H1 (cell line): ENCODE results near the gene HMHB1. TPM values are rescaled to one million over a fixed set of nuclear protein-coding genes. Genes with fewer than 3 reads are reported as not detected.

Experiments used
- CTCF ChIA-PET: fragments of 300-600 bp; sonication (Branson Sonifier 250); formaldehyde crosslinking; loops from one replicate; lab custom pipeline; 2021; ENCODE audit not compliant: partially characterized antibody; lab: Charles Lee
- POLR2A ChIA-PET: fragments of 300-600 bp; sonication (Branson Sonifier 250); formaldehyde crosslinking; loops from one replicate; lab custom pipeline; 2021; ENCODE audit warnings: inconsistent platforms; ENCODE audit not compliant: partially characterized antibody; lab: Charles Lee
- DNase-seq, 2 experiments: peaks; one replicate each; pipeline versions ENCODE4 v3.0.0 to v3.0.0-alpha.2; 2010 to 2022; ENCODE audit warnings: low spot score in 2 of 2, low read depth in 1 of 2, mixed read lengths in 1 of 2
- FAIRE-seq: peaks from 2 replicates; lab custom pipeline; 2011; peaks lifted over from hg19 to GRCh38; lab: Jason Lieb, UNC
- H2AFZ ChIP-seq: 2 replicates; pipeline ENCODE4 v1.8.1; 2012; ENCODE audit warnings: low read length, inconsistent platforms
- H2AK5ac ChIP-seq: 2 replicates; pipeline ENCODE4 v1.6.1; 2013; ENCODE audit warnings: low read depth, low read length
- H2BK120ac ChIP-seq: replicated peaks from 2 replicates; pipeline ENCODE3; 2013; ENCODE audit warnings: low read depth, low read length, inconsistent platforms
- H2BK12ac ChIP-seq: 2 replicates; pipeline ENCODE4 v1.6.1; 2013; ENCODE audit warnings: low read depth, low read length
- H2BK15ac ChIP-seq: 2 replicates; pipeline ENCODE4 v1.6.1; 2013; ENCODE audit warnings: low read length
- H2BK20ac ChIP-seq: 2 replicates; pipeline ENCODE4 v1.6.1; 2013; ENCODE audit warnings: low read length
- H2BK5ac ChIP-seq: 2 replicates; pipeline ENCODE4 v1.6.1; 2013; ENCODE audit warnings: low read depth, low read length
- H3K14ac ChIP-seq: 2 replicates; pipeline ENCODE4 v1.6.1; 2013; ENCODE audit warnings: inconsistent platforms; ENCODE audit not compliant: insufficient read length
- H3K18ac ChIP-seq: 2 replicates; pipeline ENCODE4 v1.6.1; 2013; ENCODE audit warnings: low read length; ENCODE audit errors: extremely low read depth
- H3K23ac ChIP-seq: 2 replicates; pipeline ENCODE4 v1.6.1; 2013; ENCODE audit warnings: inconsistent platforms; ENCODE audit not compliant: insufficient read length
- H3K23me2 ChIP-seq: 2 replicates; pipeline ENCODE4 v1.6.1; 2013; ENCODE audit warnings: low read depth, low read length
- H3K27ac ChIP-seq: 2 replicates; pipeline ENCODE4 v1.6.1; 2011; ENCODE audit warnings: low read depth, low read length, inconsistent platforms
- H3K27me3 ChIP-seq, 4 experiments: replicated peaks in 1 of 4; 1 replicate in 1 of 4; 2 replicates in 3 of 4; pipeline versions ENCODE4 v1.6.1 to v1.8.1; 2011 to 2013; ENCODE audit warnings: low read length in 3 of 4, mild to moderate bottlenecking in 3 of 4, inconsistent platforms in 2 of 4, mixed read lengths in 2 of 4, moderate library complexity in 1 of 4; ENCODE audit not compliant: control insufficient read depth in 3 of 4, insufficient read depth in 3 of 4; ENCODE audit errors: extremely low read depth in 1 of 4
- H3K36me3 ChIP-seq, 4 experiments: 2 replicates each; pipeline versions ENCODE4 v1.6.1 to v1.8.1; 2011 to 2013; ENCODE audit warnings: mild to moderate bottlenecking in 4 of 4, low read length in 3 of 4, moderate library complexity in 2 of 4, control low read depth in 1 of 4, inconsistent platforms in 1 of 4; ENCODE audit not compliant: insufficient read depth in 4 of 4, control insufficient read depth in 2 of 4
- H3K4ac ChIP-seq: replicated peaks from 2 replicates; pipeline ENCODE3; 2013; ENCODE audit warnings: low read length, low read depth, mixed read lengths, inconsistent platforms; ENCODE audit not compliant: insufficient read length
- H3K4me1 ChIP-seq, 4 experiments: replicated peaks in 1 of 4; 1 replicate in 1 of 4; 2 replicates in 3 of 4; pipeline versions ENCODE4 v1.6.1 to v1.8.1; 2011 to 2013; ENCODE audit warnings: low read length in 3 of 4, inconsistent platforms in 2 of 4, mixed read lengths in 1 of 4; ENCODE audit not compliant: insufficient read depth in 4 of 4, control insufficient read depth in 3 of 4
- H3K4me2 ChIP-seq, 2 experiments: 2 replicates each; pipeline versions ENCODE4 v1.6.1 to v1.8.1; 2011 to 2013; ENCODE audit warnings: low read depth in 2 of 2, low read length in 2 of 2, control low read depth in 1 of 2, inconsistent platforms in 1 of 2, mild to moderate bottlenecking in 1 of 2; ENCODE audit not compliant: insufficient read depth in 1 of 2
- H3K4me3 ChIP-seq, 4 experiments: fragments of 200-600, 300-600 bp in 1 of 4; sonication (generic), shearing (Covaris generic), sonication (Bioruptor Twin) in 1 of 4; 2 replicates each; pipeline versions ENCODE4 v1.5.1 to v1.8.1; 2011 to 2016; ENCODE audit warnings: low read length in 4 of 4, low read depth in 3 of 4, control low read depth in 2 of 4, inconsistent platforms in 2 of 4, mild to moderate bottlenecking in 2 of 4, mixed read lengths in 1 of 4, moderate library complexity in 1 of 4; ENCODE audit not compliant: insufficient read depth in 2 of 4; ENCODE audit errors: extremely low read depth in 1 of 4
- H3K56ac ChIP-seq: replicated peaks from 2 replicates; pipeline ENCODE3; 2013; ENCODE audit warnings: low read depth, mild to moderate bottlenecking, mixed read lengths, low read length, inconsistent platforms; ENCODE audit not compliant: insufficient read length
- H3K79me1 ChIP-seq: 2 replicates; pipeline ENCODE4 v1.6.1; 2013; ENCODE audit warnings: low read depth, low read length, control low read depth
- H3K79me2 ChIP-seq, 2 experiments: 2 replicates each; pipeline versions ENCODE4 v1.6.1 to v1.8.1; 2012 to 2013; ENCODE audit warnings: low read length in 2 of 2, mild to moderate bottlenecking in 2 of 2, inconsistent platforms in 1 of 2; ENCODE audit not compliant: insufficient read depth in 2 of 2, control insufficient read depth in 1 of 2
- H3K9ac ChIP-seq, 4 experiments: replicated peaks in 1 of 4; 1 replicate in 1 of 4; 2 replicates in 3 of 4; pipeline versions ENCODE4 v1.6.1 to v1.8.1; 2011 to 2013; ENCODE audit warnings: low read depth in 3 of 4, low read length in 3 of 4, control low read depth in 2 of 4, mild to moderate bottlenecking in 2 of 4, moderate library complexity in 2 of 4, inconsistent platforms in 1 of 4; ENCODE audit errors: extremely low read depth in 1 of 4
- H3K9me3 ChIP-seq, 2 experiments: 2 replicates each; pipeline versions ENCODE4 v1.6.1 to v1.8.1; 2012 to 2013; ENCODE audit warnings: mild to moderate bottlenecking in 2 of 2, moderate library complexity in 2 of 2, control low read depth in 1 of 2, inconsistent platforms in 1 of 2, low read depth in 1 of 2, low read length in 1 of 2, mixed read lengths in 1 of 2; ENCODE audit not compliant: insufficient read depth in 2 of 2
- H4K20me1 ChIP-seq, 2 experiments: replicated peaks in 1 of 2; 2 replicates each; pipeline versions ENCODE3 to v1.8.1; 2011 to 2013; ENCODE audit warnings: inconsistent platforms in 2 of 2, low read length in 2 of 2, mild to moderate bottlenecking in 1 of 2; ENCODE audit not compliant: insufficient read depth in 2 of 2, control insufficient read depth in 1 of 2
- H4K5ac ChIP-seq: 2 replicates; pipeline ENCODE4 v1.6.1; 2013; ENCODE audit warnings: low read length, low read depth, mixed read lengths, inconsistent platforms; ENCODE audit not compliant: insufficient read length
- H4K8ac ChIP-seq: 2 replicates; pipeline ENCODE4 v1.8.0; 2013; ENCODE audit warnings: mild to moderate bottlenecking, moderate library complexity, low read length, inconsistent platforms; ENCODE audit not compliant: insufficient read depth; ENCODE audit errors: extremely low read depth
- H4K91ac ChIP-seq: replicated peaks from 2 replicates; pipeline ENCODE3; 2013; ENCODE audit warnings: low read length, mixed read lengths, inconsistent platforms; ENCODE audit not compliant: insufficient read length
- BACH1 ChIP-seq: IDR thresholded peaks from 2 replicates; pipeline ENCODE4 v1.6.1; 2012; ENCODE audit warnings: low read length, improper control_type of control experiment
- CBX5 ChIP-seq: fragments of 300-800, 300-1000 bp; sonication (generic); IDR thresholded peaks from 2 replicates; pipeline ENCODE4 v1.7.1; 2016; ENCODE audit warnings: antibody characterized with exemption, low read length, low read depth
- CBX8 ChIP-seq: fragments of 300-800, 300-1000 bp; sonication (generic); IDR thresholded peaks from 2 replicates; pipeline ENCODE4 v1.7.1; 2016; ENCODE audit warnings: low read depth, low read length, borderline replicate concordance
- CHD1 ChIP-seq: IDR thresholded peaks from 2 replicates; pipeline ENCODE4 v1.6.1; 2012; ENCODE audit warnings: low read depth, low read length, improper control_type of control experiment
- CHD2 ChIP-seq: IDR thresholded peaks from 2 replicates; pipeline ENCODE4 v1.6.1; 2012; ENCODE audit warnings: low read length, improper control_type of control experiment
- CTBP2 ChIP-seq: IDR thresholded peaks from 2 replicates; pipeline ENCODE4 v1.7.0; 2011; ENCODE audit warnings: borderline replicate concordance, mild to moderate bottlenecking, moderate library complexity, mixed read lengths, low read length; ENCODE audit not compliant: insufficient read depth, insufficient read length
- FOSL1 ChIP-seq: IDR thresholded peaks from 2 replicates; pipeline ENCODE4 v1.6.1; 2011; ENCODE audit warnings: mild to moderate bottlenecking, low read depth, low read length, moderate library complexity; ENCODE audit not compliant: insufficient read depth
- GTF2F1 ChIP-seq: IDR thresholded peaks from 2 replicates; pipeline ENCODE4 v1.6.1; 2012; ENCODE audit warnings: low read depth, low read length, improper control_type of control experiment, borderline replicate concordance
- HDAC2 ChIP-seq, 2 experiments: fragments of 300-600 bp in 1 of 2; sonication (generic) in 1 of 2; IDR thresholded peaks; 2 replicates each; pipeline ENCODE4 v1.6.1; 2011 to 2012; ENCODE audit warnings: low read depth in 2 of 2, low read length in 2 of 2, mild to moderate bottlenecking in 2 of 2, moderate library complexity in 2 of 2, borderline replicate concordance in 1 of 2, inconsistent platforms in 1 of 2
- KDM4A ChIP-seq: IDR thresholded peaks from one replicate; pipeline ENCODE4 v1.7.1; 2012; ENCODE audit warnings: low read depth, mild to moderate bottlenecking, moderate library complexity, low read length, inconsistent platforms; ENCODE audit not compliant: severe bottlenecking
- RFX5 ChIP-seq: IDR thresholded peaks from 2 replicates; pipeline ENCODE4 v1.6.1; 2011; ENCODE audit warnings: low read depth, low read length, improper control_type of control experiment, borderline replicate concordance
- RXRA ChIP-seq: IDR thresholded peaks from 2 replicates; pipeline ENCODE4 v1.6.1; 2011; ENCODE audit warnings: low read depth, mild to moderate bottlenecking, low read length, moderate library complexity; ENCODE audit not compliant: insufficient read depth
- SIX5 ChIP-seq: IDR thresholded peaks from 2 replicates; pipeline ENCODE4 v1.6.1; 2011; ENCODE audit warnings: mild to moderate bottlenecking, low read depth, low read length
- TCF12 ChIP-seq: IDR thresholded peaks from 2 replicates; pipeline ENCODE4 v1.6.1; 2011; ENCODE audit warnings: low read depth, mild to moderate bottlenecking, low read length
- YY1 ChIP-seq: IDR thresholded peaks from 2 replicates; pipeline ENCODE4 v1.6.1; 2011; ENCODE audit warnings: low read depth, mild to moderate bottlenecking, low read length
- WGBS, 2 experiments: shearing (Covaris generic) in 1 of 2; methylation state at CpG; one replicate each; pipeline versions ENCODE4 v1.1.6 to v1.1.7; 2013 to 2015; ENCODE audit warnings: low lambda C conversion rate in 2 of 2, mixed read lengths in 2 of 2, inconsistent platforms in 1 of 2, low coverage in 1 of 2, missing lambda C conversion rate in 1 of 2; ENCODE audit not compliant: insufficient replicate concordance in 2 of 2, insufficient coverage in 1 of 2, insufficient read length in 1 of 2; ENCODE audit errors: extremely low coverage in 1 of 2, missing lambda C conversion rate in 1 of 2; 5-methylcytosine and 5-hydroxymethylcytosine counted together
- polyA plus RNA-seq, 7 experiments: library from polyadenylated mRNA; depleted of rRNA in 3 of 7; stranded (reverse) in 5 of 7; unstranded in 2 of 7; fragments of >200 nt in 5 of 7; fragments of 200-250 nt in 2 of 7; gene quantifications; 1 replicate in 5 of 7; 2 replicates in 1 of 7; 4 replicates in 1 of 7; pipeline versions ENCODE4 v1.2.1 to v1.2.3, GENCODE V29; 2011 to 2013; ENCODE audit warnings: missing spikeins in 2 of 7, mixed read lengths in 2 of 7
- total RNA-seq: library from RNA; stranded (reverse); fragmentation: NEBNext Ultra II Directional; extraction: Animal tissue kit (Norgen Biotek cat#: 25700); gene quantifications from 2 replicates; pipeline ENCODE4 v1.2.1, GENCODE V29; 2021

Gene HMHB1
- total and polyA plus RNA-seq, 2 of the 8 experiments (the other 6 are each of a cell fraction or from before 2014, with no cell fraction given): not detected

DNA sequence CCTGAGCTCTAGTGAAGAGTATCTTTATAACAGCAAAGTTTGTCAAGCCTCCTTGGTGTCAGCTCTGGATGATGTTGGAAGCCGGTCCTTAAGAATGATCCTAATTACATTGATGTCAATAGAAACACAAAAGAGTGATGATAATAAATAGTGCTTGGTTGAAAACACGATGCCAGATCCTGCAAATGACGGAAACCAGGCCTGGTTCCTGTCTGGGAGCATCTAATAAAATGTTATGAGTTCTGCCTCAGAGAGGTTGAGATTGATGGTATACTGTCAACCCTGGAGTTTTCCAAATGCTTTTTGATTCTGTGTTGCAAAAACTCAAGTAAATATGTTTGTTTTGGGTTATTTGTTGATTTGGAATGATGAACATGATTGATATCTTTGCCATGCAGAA lies 23.3 kb downstream of the HMHB1 start:
- H3K79me1 ChIP-seq: no peaks in the 10 kb centered on the region
- H3K23me2 ChIP-seq: no peaks in the 10 kb centered on the region
- H3K36me3 ChIP-seq: no peaks in the 10 kb centered on the region
- no peak overlapping the region for H3K23ac ChIP-seq
- no peak overlapping the region for H2AK5ac ChIP-seq
- no peak overlapping the region for H2BK15ac ChIP-seq
- no peak overlapping the region for H3K4me3 ChIP-seq
- H3K14ac ChIP-seq: no peak overlapping the region
- no peak overlapping the region for H2BK20ac ChIP-seq
- no peak overlapping the region for H4K91ac ChIP-seq
- DNase-seq (no peak), FAIRE-seq (no peak)
- CTCF ChIA-PET: interaction anchor here (2.6 kb wide), 1 partner anchor 10 kb away, joined by 8 read pairs; no protein-coding TSS in a partner anchor
- H4K20me1 ChIP-seq: no peaks in the 10 kb centered on the region
- no peak overlapping the region for H3K4me2 ChIP-seq
- no peak overlapping the region for H3K4ac ChIP-seq
- no peak overlapping the region for H3K9ac ChIP-seq
- WGBS, 2 experiments: 94% methylated on average over 3 of the region's 3 CpGs; no CpG with 5 or more reads in 1 of the 2 experiments
- H2BK12ac ChIP-seq: no peak overlapping the region
- no peak overlapping the region for H2BK120ac ChIP-seq
- no peak overlapping the region for H4K8ac ChIP-seq
- no peak overlapping the region for H3K56ac ChIP-seq
- no peak overlapping the region for H3K27ac ChIP-seq
- H3K4me1 ChIP-seq: no peaks in the 10 kb centered on the region
- H3K9me3 ChIP-seq: no peaks in the 10 kb centered on the region
- POLR2A ChIA-PET: no interaction called here
- no peak for TF ChIP-seq FOSL1
- TF ChIP-seq YY1: no peak
- no peak for TF ChIP-seq TCF12
- no peak for TF ChIP-seq RXRA
- TF ChIP-seq BACH1: no peak
- no peak for TF ChIP-seq CBX8
- no peak for TF ChIP-seq GTF2F1
- TF ChIP-seq CTBP2: no peak
- TF ChIP-seq CBX5: no peak
- no peak for TF ChIP-seq RFX5
- no peak for TF ChIP-seq SIX5
- no peak for TF ChIP-seq HDAC2 (IDR thresholded peaks at IDR 0.05; ENCODE audit: borderline replicate concordance in 1 of 2, low read depth in 2 of 2, low read length in 2 of 2)
- no peak for TF ChIP-seq KDM4A
- TF ChIP-seq CHD1: no peak
- no peak for TF ChIP-seq CHD2
- no peak overlapping the region for H2BK5ac ChIP-seq
- H3K18ac ChIP-seq: no peak overlapping the region
- H4K5ac ChIP-seq: no peak overlapping the region
- H2AFZ ChIP-seq: no peak overlapping the region
- no peaks in the 10 kb centered on the region for H3K79me2 ChIP-seq
- no peaks in the 10 kb centered on the region for H3K27me3 ChIP-seq
